NB4 (cell line): Measurements from ENCODE around the gene NHEJ1.

ENCODE experiments used
- DNase-seq: peaks from one replicate; pipeline ENCODE4 v3.0.0; 2010; ENCODE audit warnings: low read depth
- H3K4me3 ChIP-seq: one replicate; pipeline ENCODE4 v1.5.1; 2011; ENCODE audit warnings: mild to moderate bottlenecking, low read depth, low read length, moderate library complexity
- CTCF ChIP-seq: IDR thresholded peaks from one replicate; pipeline ENCODE4 v1.5.1; 2012; ENCODE audit warnings: low read depth, low read length
- MAX ChIP-seq: IDR thresholded peaks from 2 replicates; pipeline ENCODE4 v1.6.1; 2011; ENCODE audit warnings: low read depth, low read length
- MYC ChIP-seq: IDR thresholded peaks from 2 replicates; pipeline ENCODE4 v1.6.1; 2011; ENCODE audit warnings: low read depth, low read length
- POLR2A ChIP-seq: IDR thresholded peaks from 2 replicates; pipeline ENCODE4 v1.6.1; 2011; ENCODE audit warnings: mild to moderate bottlenecking; ENCODE audit not compliant: insufficient read length; ENCODE audit errors: extremely low read depth

The NHEJ1 gene

GRCh38 chr2:219037783-219038499 lies 122.7 kb downstream of the NHEJ1 start:
- no peak overlapping the region for H3K4me3 ChIP-seq
- TF ChIP-seq CTCF = no peak
- no peak for TF ChIP-seq MYC
- DNase-seq = no peak

- DNase-seq = no peak
- H3K4me3 ChIP-seq = no peak overlapping the region
- TF ChIP-seq POLR2A = no peak
- no peak for TF ChIP-seq MAX
- TF ChIP-seq MYC = no peak
- no peak for TF ChIP-seq CTCF
Measured at GRCh38 chr2:219035942-219036341, 124.7 kb downstream of the NHEJ1 start.

GRCh38 chr2:219034823-219035222 lies 125.8 kb downstream of the NHEJ1 start:
- no peak for TF ChIP-seq MAX
- no peak for TF ChIP-seq POLR2A
- no peak for TF ChIP-seq MYC
- no peak for TF ChIP-seq CTCF

GRCh38 chr2:219032051-219032745 lies 128.4 kb downstream of the NHEJ1 start:
- no peak for DNase-seq
- no peak overlapping the region for H3K4me3 ChIP-seq
- TF ChIP-seq MAX (no peak), POLR2A (no peak), MYC (no peak), CTCF (no peak)

More at GRCh38 chr2:219034823-219035222, 125.8 kb downstream of the NHEJ1 start:
- DNase-seq = no peak
- H3K4me3 ChIP-seq = no peak overlapping the region

GRCh38 chr2:219031005-219031738 lies 129.4 kb downstream of the NHEJ1 start:
- H3K4me3 ChIP-seq = no peak overlapping the region

GRCh38 chr2:219030177-219030940 lies 130.3 kb downstream of the NHEJ1 start:
- no peak overlapping the region for H3K4me3 ChIP-seq
- DNase-seq = no peak
- no peak for TF ChIP-seq MAX
- no peak for TF ChIP-seq CTCF
- no peak for TF ChIP-seq POLR2A
- TF ChIP-seq MYC = no peak

More at GRCh38 chr2:219031005-219031738, 129.4 kb downstream of the NHEJ1 start:
- TF ChIP-seq MYC = no peak
- no peak for DNase-seq
